GM18873 (cell line): ENCODE measurements around the gene SP140.
"Not testable (repeated sequence)": the region's sequence is repeated elsewhere in the genome, so short reads cannot be mapped to it uniquely, and the experiment has no call there.

Experiments
- ATAC-seq: cut with Tn5 transposase; IDR thresholded peaks from one replicate; pipeline ENCODE4 v1.9.1; 2021; ENCODE audit warnings: mild to moderate bottlenecking, moderate library complexity, moderate number of reproducible peaks; ENCODE audit not compliant: unreplicated experiment, low FRiP score

SP140 gene

GRCh38 chr2:230269715-230270114, 44.2 kb downstream of the SP140 start:
- ATAC-seq, result no peak

DNA sequence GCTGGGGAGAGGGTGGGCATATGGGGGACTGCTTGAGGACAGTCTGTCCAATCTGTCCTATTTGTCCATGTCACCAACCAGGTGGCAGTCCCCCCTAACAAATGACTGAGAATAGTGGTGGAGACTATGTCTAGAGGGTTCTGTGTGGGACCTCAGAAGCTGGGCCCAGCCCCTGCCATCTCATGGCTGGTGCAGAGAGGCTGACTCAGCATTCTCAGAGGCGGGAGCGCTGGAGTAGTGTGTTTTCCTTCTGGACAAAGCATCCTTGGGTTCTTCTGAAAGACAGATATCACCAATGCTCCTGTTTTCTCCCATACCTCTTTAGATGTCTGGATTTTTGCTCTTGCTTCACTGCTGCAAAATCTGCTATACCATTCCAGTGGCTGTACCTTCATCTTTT, 57.4 kb downstream of the SP140 start:
- ATAC-seq, result no peak

DNA sequence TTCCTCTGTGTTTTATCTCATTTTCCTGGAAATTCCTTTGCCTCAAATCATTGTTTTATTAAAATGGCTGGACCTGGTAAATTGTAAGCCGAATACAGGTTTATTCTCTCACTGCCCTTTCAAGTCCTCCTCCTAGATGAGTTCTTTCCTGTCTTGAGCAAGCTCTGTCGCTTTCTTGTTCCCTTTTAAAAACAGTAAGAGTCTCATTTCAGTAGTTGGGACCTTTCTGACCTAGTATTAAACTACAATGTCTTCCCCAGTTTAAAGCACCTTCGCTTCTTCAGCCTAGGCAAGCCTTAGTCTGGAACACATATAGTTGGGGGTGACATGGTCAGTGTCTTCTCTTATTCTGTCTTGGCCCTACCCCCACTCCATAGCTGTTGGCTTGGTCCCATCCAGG, 60.5 kb downstream of the SP140 start:
- ATAC-seq, result no peak

DNA sequence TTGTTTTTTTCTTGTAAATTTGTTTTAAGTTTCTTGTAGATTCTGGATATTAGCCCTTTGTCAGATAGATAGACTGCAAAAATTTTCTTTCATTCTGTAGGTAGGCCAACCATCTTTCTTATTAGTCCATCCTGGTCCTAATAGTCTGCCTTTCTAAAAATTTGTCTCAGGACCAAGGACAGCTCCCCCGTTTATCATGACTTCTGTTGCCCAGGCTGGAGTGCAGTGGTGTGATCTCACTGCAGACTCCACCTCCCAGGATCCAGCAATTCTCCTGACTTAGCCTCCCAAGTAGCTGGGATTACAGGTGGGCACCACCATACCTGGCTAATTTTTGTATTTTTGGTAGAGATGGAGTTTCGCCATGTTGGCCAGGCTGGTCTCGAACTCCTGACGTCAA, 63.8 kb downstream of the SP140 start:
- not testable (repeated sequence) for ATAC-seq

DNA sequence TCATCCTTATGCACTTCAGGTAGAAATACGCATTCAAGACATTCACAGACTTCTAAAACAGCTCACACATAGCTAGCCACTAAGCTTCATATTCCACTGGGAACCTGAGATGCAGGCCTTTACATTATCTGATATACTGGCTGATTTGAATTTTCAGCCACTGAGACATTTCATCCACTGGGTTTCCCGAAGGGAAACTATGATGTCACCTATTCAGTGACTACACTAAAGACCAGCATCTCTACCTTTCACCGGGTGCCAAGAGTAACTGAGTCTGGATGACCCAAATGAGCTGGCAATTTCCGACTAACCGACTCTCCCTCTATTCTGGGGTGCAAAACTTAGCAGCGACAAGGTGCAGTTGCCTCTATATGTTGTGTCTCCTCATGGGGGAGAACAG, 69.7 kb downstream of the SP140 start:
- no peak for ATAC-seq

GRCh38 chr2:230296917-230297316, 71.4 kb downstream of the SP140 start:
- no peak for ATAC-seq

DNA sequence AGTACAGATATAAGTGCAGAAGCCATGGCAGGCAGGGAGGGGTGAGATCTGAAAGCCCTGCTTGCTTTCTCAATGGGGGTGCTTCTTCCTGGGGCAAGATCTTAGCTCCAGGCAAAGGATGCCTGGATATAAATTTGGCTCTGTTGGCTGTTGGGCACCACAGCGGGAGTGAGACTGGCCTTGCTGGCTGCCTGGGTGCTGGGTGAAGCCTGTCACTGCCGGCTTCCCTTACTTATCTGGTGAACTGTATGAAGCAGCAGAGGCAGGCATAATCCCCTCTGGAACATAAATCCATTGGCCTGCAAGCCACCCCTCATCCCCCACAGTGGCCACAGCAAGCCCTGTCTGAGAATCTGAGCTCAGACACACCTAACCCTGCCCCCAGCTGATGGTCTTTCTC, 74.1 kb downstream of the SP140 start:
- no peak for ATAC-seq

DNA sequence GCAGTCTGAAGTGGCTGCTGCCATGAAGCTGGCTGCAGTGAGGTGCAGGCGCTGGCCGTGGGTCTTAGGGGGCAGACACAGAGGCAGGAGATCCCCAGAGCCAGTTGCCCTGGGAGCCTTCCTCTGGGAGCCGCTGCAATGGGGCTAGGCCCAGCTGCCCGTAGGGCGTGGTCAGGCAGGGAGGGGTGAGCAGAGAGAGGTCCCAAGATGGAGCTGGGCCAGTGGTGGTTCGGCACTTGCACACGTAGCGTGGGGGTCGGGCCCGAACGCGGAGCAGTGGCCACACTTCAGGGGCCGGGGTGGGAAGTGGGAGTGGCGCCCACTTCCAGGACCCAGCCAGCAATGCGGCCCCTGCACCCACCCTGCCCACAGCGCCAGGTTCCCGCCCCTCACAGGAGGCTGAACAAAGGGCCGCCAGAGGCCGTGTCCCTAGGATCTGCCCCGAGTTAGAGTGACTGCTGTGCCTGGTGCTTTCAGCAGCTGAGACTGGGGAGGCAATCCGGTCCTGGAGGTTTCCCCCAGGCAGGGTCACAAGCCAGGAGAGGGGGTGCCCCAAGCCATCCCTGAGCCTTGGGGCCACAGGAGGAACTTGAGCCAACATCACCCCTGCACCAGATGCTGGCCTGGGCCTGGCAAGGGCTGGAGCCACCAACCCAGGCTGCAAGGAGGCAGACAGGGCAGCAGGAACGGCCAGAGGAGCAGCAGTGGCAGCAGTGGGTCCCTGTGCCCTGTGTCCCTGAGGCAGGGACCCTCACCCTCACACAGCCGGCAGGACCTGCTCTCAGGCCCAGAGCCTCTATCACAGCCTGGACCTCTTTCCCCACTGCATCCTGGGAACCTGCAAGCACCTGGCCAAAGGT, 80.1 kb downstream of the SP140 start:
- no peak for ATAC-seq

GRCh38 chr2:230306474-230306873, 80.9 kb downstream of the SP140 start:
- ATAC-seq, result no peak

DNA sequence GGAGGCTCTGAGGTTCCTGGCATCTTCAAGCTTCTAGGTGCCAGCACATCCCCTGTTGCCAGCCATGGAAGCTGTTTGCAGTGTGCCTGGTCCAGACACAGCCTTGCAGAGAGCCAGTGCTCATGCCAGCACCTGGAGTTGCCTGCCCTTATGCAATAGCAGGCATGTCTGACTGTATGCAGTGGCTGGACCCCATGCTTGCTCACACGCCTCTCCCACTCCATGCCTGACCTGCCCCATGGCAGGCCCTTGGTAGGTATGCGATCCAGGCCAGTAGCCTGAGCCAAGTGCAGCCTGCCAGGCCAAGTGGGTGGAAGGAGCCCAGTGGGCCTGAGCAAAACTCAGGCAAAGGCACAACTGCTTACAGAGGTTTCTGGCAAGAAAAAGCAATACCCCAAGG, 81.9 kb downstream of the SP140 start:
- ATAC-seq, result no peak

DNA sequence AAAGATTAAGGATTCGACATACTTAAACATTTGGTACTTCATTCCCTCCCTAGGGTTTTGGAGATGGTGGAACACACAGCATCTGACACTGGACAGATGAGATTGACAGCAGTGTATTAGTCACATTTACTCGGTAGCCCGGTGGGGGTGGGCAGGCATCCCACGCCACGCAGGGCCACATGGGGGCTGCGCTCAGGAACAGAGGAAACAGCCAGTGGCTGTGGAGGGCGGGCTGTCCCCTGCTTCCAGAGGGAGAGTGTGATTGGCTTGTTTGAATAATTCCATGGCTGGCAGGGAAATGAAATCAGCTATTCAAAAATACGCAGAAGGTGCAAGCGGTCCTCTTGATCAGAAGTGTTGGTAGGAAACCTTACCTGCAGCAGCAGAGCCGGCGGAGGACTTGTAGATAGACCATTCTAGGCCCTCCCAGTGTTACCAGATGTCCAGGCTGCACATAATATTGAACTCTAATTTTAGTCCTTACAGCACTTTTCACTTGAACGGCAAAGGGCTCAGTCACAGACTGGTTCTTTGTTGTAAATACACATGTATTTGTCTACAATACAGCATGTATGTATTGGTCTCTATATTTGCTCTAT, 83.0 kb downstream of the SP140 start:
- ATAC-seq, result no peak

DNA sequence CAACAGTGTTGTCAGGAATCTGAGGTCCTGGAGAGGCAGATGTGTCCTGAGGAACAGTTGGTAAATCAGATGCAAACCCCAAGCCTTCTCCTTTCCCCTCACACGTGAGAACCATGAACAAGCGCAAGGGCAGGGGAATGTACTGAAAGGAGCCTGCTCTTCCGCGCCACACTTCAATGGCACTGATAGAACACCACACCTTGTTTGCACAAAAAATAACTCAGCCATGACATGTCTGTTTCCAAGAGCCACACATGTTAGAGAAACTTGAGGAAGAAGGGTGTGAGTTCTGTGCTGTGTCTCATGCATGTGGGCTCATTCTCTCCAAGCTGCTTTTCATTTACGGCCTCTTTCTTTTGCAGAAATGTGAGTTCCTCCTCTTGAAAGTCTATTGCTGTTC, 85.3 kb downstream of the SP140 start:
- ATAC-seq, result not testable (repeated sequence)

GRCh38 chr2:230311634-230312033, 86.1 kb downstream of the SP140 start:
- ATAC-seq, result not testable (repeated sequence)

- no peak for ATAC-seq
Observed at GRCh38 chr2:230312638-230313037, 87.1 kb downstream of the SP140 start.

GRCh38 chr2:230317366-230317765, 91.8 kb downstream of the SP140 start:
- ATAC-seq, result no peak

DNA sequence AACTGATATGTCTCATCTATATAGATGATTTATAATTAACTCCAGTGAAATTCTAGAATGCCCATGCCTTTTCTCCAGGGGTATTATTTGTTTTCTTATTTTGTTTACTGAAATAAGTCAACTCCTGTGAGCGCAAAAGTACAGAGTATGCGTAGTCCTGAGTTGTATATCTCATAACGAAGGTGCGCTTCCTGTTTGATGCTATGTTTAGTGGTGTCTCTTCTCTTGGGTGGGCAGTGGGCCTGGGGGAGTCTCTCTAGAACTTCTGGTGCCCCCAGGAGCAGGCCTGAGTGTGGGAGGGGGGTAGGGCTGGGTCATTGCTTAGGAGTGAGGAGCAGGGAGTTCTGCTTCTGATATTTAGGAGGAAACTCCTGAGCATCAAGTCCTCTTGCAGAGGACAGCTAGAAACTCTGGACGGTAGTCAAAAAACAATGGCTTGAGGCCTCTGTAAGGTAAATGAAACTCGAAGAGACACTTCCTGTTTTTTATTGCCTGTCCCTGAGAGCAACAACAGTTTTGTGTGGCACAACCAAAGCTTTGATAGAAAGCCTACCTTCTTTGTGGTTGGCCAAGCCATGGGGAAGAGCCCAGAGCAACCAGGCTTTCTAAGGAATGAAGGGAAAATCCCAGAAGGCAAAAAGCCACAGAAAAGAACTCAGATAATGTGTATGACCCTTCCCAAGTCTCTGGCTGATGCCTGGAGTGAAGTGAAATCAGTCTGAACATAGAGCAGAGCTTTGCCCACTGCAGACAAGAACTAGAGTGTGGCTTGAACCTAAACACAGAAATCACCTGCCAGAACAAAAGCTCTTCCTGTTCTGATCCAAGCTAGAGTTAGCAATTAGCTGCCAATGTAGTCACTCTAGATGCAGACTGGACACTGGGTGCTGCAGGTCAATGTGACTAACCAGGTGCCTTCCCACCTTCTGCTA, 92.9 kb downstream of the SP140 start:
- ATAC-seq, result no peak

DNA sequence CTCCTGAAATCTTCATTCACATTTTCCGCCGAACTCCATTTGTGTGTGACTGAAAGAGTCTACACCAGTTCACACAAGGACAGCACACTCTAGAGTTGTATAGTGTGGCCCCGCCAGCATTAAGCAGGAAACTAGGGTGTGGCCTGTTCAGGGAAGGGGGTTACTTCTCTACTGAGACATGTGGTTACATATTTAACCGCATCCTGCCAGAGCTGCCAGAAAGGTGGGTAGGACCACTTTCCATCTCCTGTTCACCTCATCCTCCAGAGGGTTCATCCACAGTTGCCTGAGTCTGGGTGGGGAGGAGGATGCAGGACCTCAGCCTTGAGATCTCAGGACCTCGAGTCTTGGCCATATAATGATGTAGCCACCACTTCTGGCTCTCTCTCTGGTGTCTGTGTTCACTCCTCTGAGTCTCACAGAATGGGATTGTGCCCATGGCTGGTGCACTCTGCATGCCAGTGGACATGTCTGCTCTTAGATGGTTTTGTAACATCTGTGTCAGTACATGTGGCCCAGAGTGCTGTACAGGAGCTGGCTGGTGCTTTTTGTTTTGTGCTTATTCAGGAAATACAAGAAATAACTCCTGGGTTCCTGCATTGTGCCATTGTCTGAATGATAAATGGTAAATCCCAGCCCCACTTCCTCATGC, 93.8 kb downstream of the SP140 start:
- peak; percentile 88 for ATAC-seq

DNA sequence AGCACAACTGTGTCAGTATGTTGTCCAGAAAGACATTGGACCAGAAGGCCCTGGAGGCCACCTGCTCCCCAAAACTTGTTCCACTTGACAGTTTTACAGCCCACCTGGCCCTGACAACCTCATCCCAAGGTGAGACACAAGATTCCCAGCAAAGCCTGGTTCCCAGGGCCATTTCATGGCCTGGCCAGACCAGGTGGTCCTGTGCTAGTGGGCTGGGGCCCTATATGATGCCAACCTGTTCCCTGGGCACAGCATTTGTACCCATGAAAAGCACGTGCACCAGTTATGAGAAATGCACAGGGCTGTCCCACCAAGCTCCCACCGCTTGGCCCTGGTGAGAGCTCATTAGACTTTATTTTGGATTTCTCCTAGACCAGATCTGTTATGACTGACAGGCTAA, 95.5 kb downstream of the SP140 start:
- ATAC-seq, result no peak

- ATAC-seq, result no peak
Observed at GRCh38 chr2:230322561-230323384, 97.2 kb downstream of the SP140 start.
